Activated CD8-positive, alpha-beta T cell treated with anti-CD3 and anti-CD28 coated beads, Interleukin-2, amount 10 ng/mL, durations not matched to agents 7 days and 5 days (primary cell): ENCODE data around the gene SELL. TPM values are rescaled to one million over a fixed set of nuclear protein-coding genes. Genes with fewer than 3 reads are reported as not detected.

Experiments used
- ATAC-seq: fragments of 150-1000 bp; cut with Tn5 transposase; one replicate; pipeline ENCODE4 v1.10.0; 2021; ENCODE audit warnings: moderate library complexity
- CTCF ChIA-PET: fragments of 350-600 bp; sonication (Branson Sonifier 250); formaldehyde crosslinking; loops from one replicate; lab custom pipeline; 2021; ENCODE audit warnings: antibody characterized with exemption; lab: Charles Lee
- POLR2A ChIA-PET: fragments of 350-600 bp; sonication (Branson Sonifier 250); formaldehyde crosslinking; loops from one replicate; lab custom pipeline; 2021; ENCODE audit warnings: antibody characterized with exemption; lab: Charles Lee
- DNase-seq: peaks from one replicate; pipeline ENCODE4 v3.0.0-alpha.2; 2020
- H3K27ac Mint-ChIP-seq: one replicate; pipeline ENCODE4 v1.8.0; 2021; ENCODE audit warnings: mild to moderate bottlenecking, mixed read lengths
- H3K27me3 Mint-ChIP-seq: one replicate; pipeline ENCODE4 v1.8.0; 2021; ENCODE audit warnings: low read depth, mixed read lengths
- H3K36me3 Mint-ChIP-seq: one replicate; pipeline ENCODE4 v1.8.0; 2021; ENCODE audit warnings: low read depth, mixed read lengths
- H3K4me1 Mint-ChIP-seq: one replicate; pipeline ENCODE4 v1.8.0; 2021; ENCODE audit warnings: low read depth, mixed read lengths
- H3K4me3 Mint-ChIP-seq: one replicate; pipeline ENCODE4 v1.8.0; 2021; ENCODE audit warnings: mild to moderate bottlenecking, mixed read lengths
- H3K9me3 Mint-ChIP-seq: one replicate; pipeline ENCODE4 v1.8.0; 2022; ENCODE audit warnings: mixed read lengths; ENCODE audit not compliant: insufficient read depth
- total RNA-seq, 2 experiments: library from RNA; stranded (reverse); gene quantifications; one replicate each; pipeline ENCODE4 v1.2.3, GENCODE V29; 2021

Gene SELL
- total RNA-seq, 2 experiments from 2014 or later, result 192 to 222 TPM

GRCh38 chr1:169704797-169705196 lies 6.6 kb downstream of the SELL start:
- peaks cover 84% of the 10 kb centered on the region for H3K4me1 Mint-ChIP-seq
- H3K9me3 Mint-ChIP-seq, result no peaks in the 10 kb centered on the region
- ATAC-seq (no peak), DNase-seq (no peak)
- CTCF ChIA-PET, result interaction anchor here (0.7 to 4.8 kb wide), 6 partner anchors 8 to 119 kb away, joined by 3 to 75 read pairs (median 6); partner anchors contain the start of gene F5
- H3K27me3 Mint-ChIP-seq, result no peaks in the 10 kb centered on the region
- H3K27ac Mint-ChIP-seq, result no peak overlapping the region
- H3K4me3 Mint-ChIP-seq, result peak overlapping the region; percentile 26
- POLR2A ChIA-PET, result interaction anchor here (6.7 kb wide), 1 partner anchor 11 kb away, joined by 94 read pairs; no protein-coding TSS in a partner anchor
- peaks cover 84% of the 10 kb centered on the region for H3K36me3 Mint-ChIP-seq

GRCh38 chr1:169701261-169702005 lies 10.0 kb downstream of the SELL start:
- ATAC-seq, result no peak
- Mint-ChIP-seq H3K4me3 (peak overlapping the region; percentile 30), H3K27me3 (no peaks in the 10 kb centered on the region), H3K4me1 (peaks cover 95% of the 10 kb centered on the region), H3K36me3 (peaks cover 94% of the 10 kb centered on the region), H3K27ac (peak overlapping the region; percentile 71), H3K9me3 (no peaks in the 10 kb centered on the region)
- no peak for DNase-seq
- CTCF ChIA-PET, result interaction anchor here (0.6 to 5.5 kb wide), 8 partner anchors 9 to 117 kb away, joined by 3 to 79 read pairs (median 12); partner anchors contain the start of gene F5
- POLR2A ChIA-PET, result interaction anchor here (0.6 to 2.1 kb wide), 6 partner anchors 9 to 133 kb away, joined by 3 to 23 read pairs (median 5); no protein-coding TSS in a partner anchor

- no peak for ATAC-seq
These were observed 11.7 kb downstream of the SELL start for GRCh38 chr1:169699707-169700106.

DNA sequence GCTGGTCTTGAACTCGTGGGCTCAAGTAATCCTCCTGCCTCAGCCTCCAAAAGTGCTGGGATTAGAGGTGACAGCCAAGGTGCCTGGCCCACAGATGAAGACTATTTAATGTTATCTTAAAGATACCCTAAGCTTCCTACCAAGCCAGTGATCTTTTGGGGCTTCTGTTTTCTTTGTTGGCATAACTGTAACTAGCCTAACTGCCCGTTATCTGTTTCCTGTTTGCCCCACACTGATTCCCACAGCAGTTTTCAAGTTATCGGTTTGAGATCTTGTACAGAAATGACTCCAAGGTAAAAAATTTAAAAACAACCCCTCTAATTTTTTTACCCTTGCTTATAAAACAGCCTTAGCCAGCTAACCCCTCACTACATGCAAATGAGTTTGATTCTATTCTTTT lies 12.4 kb downstream of the SELL start:
- ChIA-PET POLR2A (interaction anchor here (0.7 to 1.9 kb wide), 10 partner anchors 9 to 1351 kb away, joined by 3 to 13 read pairs (median 4); partner anchors contain the start of gene SELP), CTCF (interaction anchor here (1.0 to 5.5 kb wide), 8 partner anchors 9 to 113 kb away, joined by 3 to 79 read pairs (median 8); partner anchors contain the start of gene F5)
- Mint-ChIP-seq H3K9me3 (no peaks in the 10 kb centered on the region), H3K27me3 (no peaks in the 10 kb centered on the region), H3K4me1 (peaks cover 94% of the 10 kb centered on the region), H3K36me3 (peaks cover 93% of the 10 kb centered on the region), H3K4me3 (peak overlapping the region; percentile 27), H3K27ac (peak overlapping the region; percentile 67)
- DNase-seq, result peak; percentile 49
- peak; percentile 39 for ATAC-seq

More at GRCh38 chr1:169699707-169700106, 11.7 kb downstream of the SELL start:
- DNase-seq, result no peak
- Mint-ChIP-seq H3K27me3 (no peaks in the 10 kb centered on the region), H3K36me3 (peaks cover 93% of the 10 kb centered on the region), H3K9me3 (no peaks in the 10 kb centered on the region), H3K4me3 (no peak overlapping the region), H3K27ac (peak overlapping the region; percentile 67), H3K4me1 (peaks cover 94% of the 10 kb centered on the region)
- ChIA-PET POLR2A (interaction anchor here (0.7 to 1.9 kb wide), 6 partner anchors 8 to 1352 kb away, joined by 3 to 13 read pairs (median 5); no protein-coding TSS in a partner anchor), CTCF (interaction anchor here (1.0 to 5.5 kb wide), 10 partner anchors 8 to 115 kb away, joined by 3 to 79 read pairs (median 6); partner anchors contain the start of gene F5)

GRCh38 chr1:169697755-169698154 lies 13.7 kb downstream of the SELL start:
- CTCF ChIA-PET, result interaction anchor here (1.1 to 10.9 kb wide), 4 partner anchors 8 to 97 kb away, joined by 3 to 253 read pairs (median 44); partner anchors contain the start of gene METTL18

DNA sequence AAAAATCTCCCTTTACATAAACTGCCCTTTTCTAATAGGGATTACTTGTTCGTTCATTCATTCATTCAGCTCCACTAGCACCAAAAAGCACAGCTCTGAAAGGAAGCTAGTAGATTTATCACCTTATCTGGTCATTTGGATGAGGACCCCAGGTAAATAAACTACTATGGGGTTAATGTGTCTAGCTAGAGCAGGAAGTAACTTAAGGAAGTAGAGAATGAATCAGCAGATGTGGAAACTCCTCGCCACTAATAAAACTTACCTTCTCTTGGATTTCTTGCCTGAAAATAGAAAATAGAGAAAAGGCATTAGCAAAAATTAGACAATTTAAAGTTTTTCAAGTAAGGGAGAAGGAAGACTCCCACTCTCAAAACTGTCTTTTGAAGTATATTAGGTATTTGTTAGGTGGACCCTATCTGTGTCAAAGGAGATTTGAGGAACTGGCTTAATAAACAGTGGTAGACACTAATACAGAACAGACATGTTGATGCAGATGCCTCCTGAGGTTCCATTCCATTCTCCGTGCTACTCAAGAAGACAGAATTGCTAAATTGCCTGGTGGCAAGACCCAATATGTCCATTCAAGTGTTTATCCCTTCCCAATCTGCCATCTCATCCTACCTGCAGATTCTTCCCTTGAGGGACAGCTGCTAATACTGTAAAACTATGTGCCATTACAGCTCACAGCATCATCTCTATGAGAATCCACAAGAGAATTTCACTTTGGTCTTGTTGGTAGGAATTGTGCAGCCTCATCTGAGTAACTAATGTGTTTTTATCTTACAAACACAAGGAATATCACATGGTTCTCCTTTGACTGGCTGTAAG lies 14.9 kb downstream of the SELL start:
- ATAC-seq (no peak), DNase-seq (no peak)
- no peaks in the 10 kb centered on the region for H3K27me3 Mint-ChIP-seq
- ChIA-PET CTCF (interaction anchor here (0.7 to 10.9 kb wide), 13 partner anchors 9 to 1354 kb away, joined by 3 to 253 read pairs (median 5); partner anchors contain the start of genes F5 and METTL18), POLR2A (interaction anchor here (0.6 to 8.6 kb wide), 9 partner anchors 11 to 197 kb away, joined by 3 to 94 read pairs (median 4); partner anchors contain the start of genes F5 and SCYL3)
- no peaks in the 10 kb centered on the region for H3K9me3 Mint-ChIP-seq
- peak overlapping the region; percentile 79 for H3K27ac Mint-ChIP-seq
- H3K36me3 Mint-ChIP-seq, result peaks cover 79% of the 10 kb centered on the region
- H3K4me3 Mint-ChIP-seq, result peak overlapping the region; percentile 12
- H3K4me1 Mint-ChIP-seq, result peaks cover 92% of the 10 kb centered on the region

More at GRCh38 chr1:169697755-169698154, 13.7 kb downstream of the SELL start:
- Mint-ChIP-seq H3K27me3 (no peaks in the 10 kb centered on the region), H3K4me3 (no peak overlapping the region), H3K36me3 (peaks cover 86% of the 10 kb centered on the region), H3K4me1 (peaks cover 94% of the 10 kb centered on the region), H3K27ac (peak overlapping the region; percentile 67), H3K9me3 (no peaks in the 10 kb centered on the region)
- DNase-seq (no peak), ATAC-seq (no peak)
- POLR2A ChIA-PET, result interaction anchor here (8.6 kb wide), 1 partner anchor 10 kb away, joined by 94 read pairs; no protein-coding TSS in a partner anchor

DNA sequence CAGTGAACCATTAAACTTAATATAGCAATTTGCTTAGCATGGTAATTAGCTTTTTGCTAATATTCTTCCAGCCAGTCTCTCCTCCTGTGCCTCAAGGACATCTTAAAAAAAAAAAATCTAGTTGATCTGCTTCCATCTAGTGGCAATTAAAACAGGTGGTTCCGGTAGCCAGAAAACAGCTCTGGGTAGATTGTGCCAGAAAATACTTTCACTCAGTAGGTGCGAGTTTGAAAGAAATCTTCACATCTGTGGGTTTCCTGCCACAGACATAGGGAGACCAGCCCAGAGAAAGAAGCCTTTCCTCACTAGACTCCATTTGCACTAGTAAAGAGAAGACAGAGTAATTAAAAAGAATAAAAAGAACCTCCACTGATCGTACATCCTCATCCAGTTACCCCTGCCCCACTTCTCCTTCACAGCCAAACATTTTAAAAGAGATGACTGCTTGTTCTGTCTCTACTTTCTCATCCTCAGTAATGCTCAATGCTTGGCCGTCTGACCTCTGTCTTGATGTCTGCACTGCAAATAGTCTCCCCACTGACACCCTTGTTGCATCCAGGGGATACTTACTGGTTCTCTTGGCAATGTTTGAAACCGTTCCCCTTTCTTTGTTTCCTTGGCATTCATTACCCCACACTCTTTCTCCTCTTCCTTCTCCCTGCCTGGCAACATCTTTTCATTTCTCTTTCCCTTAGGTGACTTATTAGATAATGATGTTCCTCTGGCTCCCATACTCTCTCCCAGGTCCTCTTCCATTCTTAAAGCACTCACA lies 16.9 kb downstream of the SELL start:
- peak overlapping the region; percentile 87 for H3K27ac Mint-ChIP-seq
- H3K36me3 Mint-ChIP-seq, result peaks cover 80% of the 10 kb centered on the region
- peak; percentile 72 for DNase-seq
- no peaks in the 10 kb centered on the region for H3K9me3 Mint-ChIP-seq
- POLR2A ChIA-PET, result interaction anchor here (0.5 to 8.6 kb wide), 7 partner anchors 8 to 108 kb away, joined by 3 to 94 read pairs (median 5); partner anchors contain the start of gene F5
- peaks cover 94% of the 10 kb centered on the region for H3K4me1 Mint-ChIP-seq
- ATAC-seq, result peak; percentile 73
- H3K4me3 Mint-ChIP-seq, result peak overlapping the region; percentile 27
- H3K27me3 Mint-ChIP-seq, result no peaks in the 10 kb centered on the region
- CTCF ChIA-PET, result interaction anchor here (0.6 to 10.9 kb wide), 24 partner anchors 8 to 162 kb away, joined by 3 to 253 read pairs (median 4); partner anchors contain the start of gene F5

DNA sequence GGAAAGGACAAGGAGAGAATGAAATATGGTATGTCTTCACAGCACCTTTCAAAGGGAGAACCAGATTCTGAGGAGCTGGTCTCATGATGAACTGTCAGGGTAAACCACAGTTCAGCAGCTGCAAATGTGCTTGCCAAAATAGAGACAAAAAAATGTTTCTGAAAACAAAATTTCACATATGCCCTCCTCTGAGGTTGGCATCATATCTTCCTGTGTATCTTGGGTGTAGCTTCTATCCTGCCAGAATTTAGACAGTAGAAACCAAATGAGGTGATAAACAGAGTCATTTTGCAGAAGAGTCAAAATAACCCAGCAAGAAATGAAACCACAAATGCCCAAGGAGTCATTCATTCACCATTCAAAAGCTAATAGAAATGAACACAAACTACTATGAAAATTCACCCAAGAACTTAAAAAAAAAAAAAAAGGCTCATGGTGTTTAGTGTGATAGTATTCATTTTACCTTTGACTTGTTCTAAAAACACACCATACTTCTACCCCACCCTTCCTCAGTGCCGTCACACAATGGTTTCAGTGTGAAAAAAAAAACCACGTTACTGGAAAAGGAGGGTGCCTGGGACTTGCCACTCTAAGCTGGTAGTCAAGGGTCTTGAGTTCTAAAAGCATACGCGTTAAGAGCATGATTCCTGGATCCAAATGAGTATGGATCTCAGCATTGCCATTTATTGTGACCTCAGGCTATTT lies 18.5 kb downstream of the SELL start:
- ChIA-PET POLR2A (interaction anchor here (0.6 to 8.6 kb wide), 11 partner anchors 8 to 102 kb away, joined by 3 to 94 read pairs (median 7); partner anchors contain the start of gene METTL18), CTCF (interaction anchor here (0.6 to 10.9 kb wide), 19 partner anchors 9 to 1350 kb away, joined by 3 to 253 read pairs (median 5); partner anchors contain the start of gene F5)
- peaks cover 83% of the 10 kb centered on the region for H3K4me1 Mint-ChIP-seq
- DNase-seq, result peak; percentile 64
- no peaks in the 10 kb centered on the region for H3K27me3 Mint-ChIP-seq
- H3K9me3 Mint-ChIP-seq, result no peaks in the 10 kb centered on the region
- H3K4me3 Mint-ChIP-seq, result peak overlapping the region; percentile 68
- H3K27ac Mint-ChIP-seq, result peak overlapping the region; percentile 87
- ATAC-seq, result peak; percentile 59
- peaks cover 64% of the 10 kb centered on the region for H3K36me3 Mint-ChIP-seq

- no peaks in the 10 kb centered on the region for H3K27me3 Mint-ChIP-seq
- H3K4me3 Mint-ChIP-seq, result no peak overlapping the region
- peaks cover 62% of the 10 kb centered on the region for H3K4me1 Mint-ChIP-seq
- DNase-seq, result no peak
- peak overlapping the region; percentile 86 for H3K27ac Mint-ChIP-seq
- POLR2A ChIA-PET, result interaction anchor here (0.6 to 8.6 kb wide), 5 partner anchors 8 to 583 kb away, joined by 3 to 94 read pairs (median 8); no protein-coding TSS in a partner anchor
- no peak for ATAC-seq
- CTCF ChIA-PET, result interaction anchor here (0.8 to 10.9 kb wide), 5 partner anchors 9 to 104 kb away, joined by 3 to 253 read pairs (median 7); partner anchors contain the start of gene F5
- H3K36me3 Mint-ChIP-seq, result peaks cover 43% of the 10 kb centered on the region
- H3K9me3 Mint-ChIP-seq, result no peaks in the 10 kb centered on the region
These were observed 20.9 kb downstream of the SELL start for GRCh38 chr1:169690489-169690888.
